Ectodermal cell (in vitro differentiated cells): ENCODE data around the gene NUMA1.

ENCODE experiments used
- H3K27ac ChIP-seq: 2 replicates; pipeline ENCODE4 v1.7.0; 2013; ENCODE audit warnings: mild to moderate bottlenecking, low read depth, low read length; ENCODE audit not compliant: insufficient read depth, poor library complexity, severe bottlenecking
- H3K27me3 ChIP-seq: 2 replicates; pipeline ENCODE4 v1.7.0; 2013; ENCODE audit warnings: mild to moderate bottlenecking, low read length; ENCODE audit not compliant: insufficient read depth, control insufficient read depth, poor library complexity, severe bottlenecking
- H3K36me3 ChIP-seq: one replicate; pipeline ENCODE4 v1.7.0; 2013; ENCODE audit warnings: low read length; ENCODE audit not compliant: control insufficient read depth, insufficient read depth
- H3K4me1 ChIP-seq: one replicate; pipeline ENCODE4 v1.7.0; 2013; ENCODE audit warnings: low read length; ENCODE audit not compliant: control insufficient read depth, insufficient read depth
- H3K4me3 ChIP-seq: 2 replicates; pipeline ENCODE4 v1.7.0; 2013; ENCODE audit warnings: low read depth, low read length, control low read depth; ENCODE audit not compliant: insufficient read depth
- H3K9me3 ChIP-seq: 2 replicates; pipeline ENCODE4 v1.7.0; 2013; ENCODE audit warnings: mild to moderate bottlenecking, low read length, moderate library complexity; ENCODE audit not compliant: control insufficient read depth
- WGBS, 2 experiments: methylation state at CpG; one replicate each; pipeline ENCODE4 v1.1.7; 2013; ENCODE audit warnings: missing lambda C conversion rate in 2 of 2; 5-methylcytosine and 5-hydroxymethylcytosine counted together

The NUMA1 gene

GRCh38 chr11:72040491-72041363 lies 39.6 kb downstream of the NUMA1 start:
- Histone ChIP-seq H3K27me3 (no peaks in the 10 kb centered on the region), H3K4me3 (peak overlapping the region; percentile 55), H3K9me3 (no peaks in the 10 kb centered on the region), H3K36me3 (peaks cover 7% of the 10 kb centered on the region), H3K27ac (peak overlapping the region; percentile 97), H3K4me1 (peaks cover 16% of the 10 kb centered on the region)
- WGBS, 2 experiments = 1 to 2% methylated on average over 18 to 23 of the region's 23 CpGs

DNA sequence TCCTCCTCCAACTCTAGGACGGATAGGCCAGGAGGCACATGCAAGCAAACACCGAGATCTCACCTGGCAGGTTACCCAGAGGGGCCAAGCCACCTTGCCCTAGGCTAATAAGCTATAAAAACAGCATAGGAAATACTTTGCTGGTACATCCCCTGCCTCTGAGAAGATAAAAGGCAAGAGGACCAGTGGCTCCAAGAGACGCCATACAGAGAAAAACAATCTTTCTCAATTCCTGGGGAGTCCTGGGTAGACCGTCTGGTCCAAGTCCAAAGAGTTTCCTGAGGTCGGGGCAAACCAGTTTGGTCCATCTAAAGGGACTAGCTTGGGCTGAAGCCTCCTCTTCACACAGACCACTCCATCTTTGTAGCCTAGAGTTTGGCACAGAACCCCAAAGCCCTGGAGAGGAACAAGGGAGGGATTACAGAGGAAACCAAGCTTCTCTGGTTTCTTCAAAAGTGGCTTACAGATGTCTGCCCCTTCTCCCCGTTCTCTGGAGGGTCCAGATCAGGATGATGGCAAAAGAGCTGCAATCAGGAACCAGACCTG lies 40.4 kb downstream of the NUMA1 start:
- H3K27me3 ChIP-seq = no peaks in the 10 kb centered on the region
- no peak overlapping the region for H3K27ac ChIP-seq
- H3K36me3 ChIP-seq = peaks cover 15% of the 10 kb centered on the region
- WGBS, 2 experiments = 66 to 67% methylated on average over 6 of the region's 6 CpGs
- H3K4me1 ChIP-seq = peaks cover 16% of the 10 kb centered on the region
- H3K4me3 ChIP-seq = peak overlapping the region; percentile 55
- H3K9me3 ChIP-seq = no peaks in the 10 kb centered on the region

GRCh38 chr11:72039031-72039855 lies 41.1 kb downstream of the NUMA1 start:
- H3K9me3 ChIP-seq = no peaks in the 10 kb centered on the region
- H3K27me3 ChIP-seq = no peaks in the 10 kb centered on the region
- H3K4me3 ChIP-seq = peak overlapping the region; percentile 55
- peaks cover 16% of the 10 kb centered on the region for H3K4me1 ChIP-seq
- H3K36me3 ChIP-seq = peaks cover 20% of the 10 kb centered on the region
- WGBS, 2 experiments = 71 to 74% methylated on average over 5 of the region's 5 CpGs
- peak overlapping the region; percentile 27 for H3K27ac ChIP-seq

- Histone ChIP-seq H3K9me3 (no peaks in the 10 kb centered on the region), H3K4me1 (peaks cover 16% of the 10 kb centered on the region), H3K4me3 (peak overlapping the region; percentile 21), H3K27ac (no peak overlapping the region), H3K36me3 (peaks cover 20% of the 10 kb centered on the region), H3K27me3 (no peaks in the 10 kb centered on the region)
- 50 to 60% methylated on average over 2 of the region's 2 CpGs for WGBS, 2 experiments
Measured at GRCh38 chr11:72038491-72038890, 41.9 kb downstream of the NUMA1 start.

DNA sequence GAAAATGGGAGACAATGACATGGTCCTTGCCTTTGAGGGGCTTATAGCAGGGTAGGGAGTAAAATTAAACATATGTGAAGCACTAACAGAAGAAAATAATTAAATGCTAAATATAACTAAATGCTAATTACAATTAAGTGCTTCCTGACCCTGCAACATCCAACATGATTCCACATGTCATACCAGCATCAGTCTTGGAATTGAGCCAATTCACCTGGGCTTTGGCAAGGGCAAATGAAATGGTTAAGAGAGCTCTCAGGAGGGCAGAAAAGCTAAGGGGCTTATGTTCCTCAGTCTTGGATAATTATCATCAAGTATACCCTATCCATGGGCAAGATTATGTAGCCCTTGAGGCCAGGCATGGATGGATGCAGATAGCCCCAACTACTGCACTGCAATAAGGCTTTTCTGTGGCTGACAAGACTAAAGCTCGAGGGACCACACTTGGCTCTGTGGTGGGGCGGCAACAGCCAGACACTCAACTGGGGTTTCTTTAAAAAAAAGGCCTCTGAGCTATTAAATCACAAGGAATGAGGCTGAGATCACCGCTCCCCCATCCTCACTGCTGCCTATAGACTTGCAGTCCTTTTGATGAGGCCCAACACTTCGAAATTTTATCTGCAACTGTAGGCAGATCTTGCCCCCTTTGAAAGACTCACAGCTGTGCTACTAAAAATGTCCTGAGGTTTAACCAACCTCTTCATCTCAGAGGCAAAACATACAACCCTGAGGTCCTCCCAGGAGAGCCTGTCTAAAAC lies 42.6 kb downstream of the NUMA1 start:
- Histone ChIP-seq H3K9me3 (no peaks in the 10 kb centered on the region), H3K27me3 (no peaks in the 10 kb centered on the region), H3K27ac (no peak overlapping the region), H3K36me3 (peaks cover 20% of the 10 kb centered on the region), H3K4me1 (peaks cover 16% of the 10 kb centered on the region), H3K4me3 (peak overlapping the region; percentile 21)
- 87 to 91% methylated on average over 4 of the region's 4 CpGs for WGBS, 2 experiments

GRCh38 chr11:72036687-72037086 lies 43.7 kb downstream of the NUMA1 start:
- Histone ChIP-seq H3K27me3 (no peaks in the 10 kb centered on the region), H3K9me3 (no peaks in the 10 kb centered on the region), H3K4me1 (peaks cover 12% of the 10 kb centered on the region), H3K36me3 (peaks cover 20% of the 10 kb centered on the region), H3K4me3 (no peak overlapping the region), H3K27ac (no peak overlapping the region)
- WGBS, 2 experiments = 83 to 89% methylated on average over 3 of the region's 3 CpGs

DNA sequence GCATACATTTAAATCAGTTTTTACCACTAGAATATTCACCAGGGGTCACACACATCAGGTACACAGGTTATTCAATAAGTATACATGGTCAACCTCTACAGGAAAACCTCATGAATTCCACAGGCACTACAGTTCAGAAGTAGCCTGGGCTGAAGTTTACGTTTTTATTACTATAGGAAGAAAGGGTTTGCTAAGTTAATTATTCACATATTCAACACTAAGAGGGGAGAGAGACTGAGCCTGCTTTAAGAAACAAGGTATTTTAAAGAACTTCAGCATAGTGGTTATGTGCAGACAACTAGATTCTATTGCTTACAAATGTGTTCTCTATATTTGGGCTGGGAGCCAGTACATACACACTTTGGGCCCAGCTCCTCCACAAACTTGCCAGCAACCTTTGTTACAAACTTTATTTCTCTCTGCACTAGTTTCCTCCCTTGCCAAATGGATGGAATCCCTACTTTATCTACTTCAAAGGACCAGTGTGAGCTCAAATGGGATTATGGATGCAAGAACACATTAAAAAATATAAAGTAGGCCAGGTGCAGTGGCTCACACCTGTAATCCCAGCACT lies 49.8 kb downstream of the NUMA1 start:
- peaks cover 28% of the 10 kb centered on the region for H3K36me3 ChIP-seq
- 100% methylated on average over 1 of the region's 1 CpG; no CpG with 5 or more reads in 1 of the 2 experiments for WGBS, 2 experiments
- H3K4me1 ChIP-seq = no peaks in the 10 kb centered on the region
- H3K27me3 ChIP-seq = no peaks in the 10 kb centered on the region
- no peak overlapping the region for H3K27ac ChIP-seq
- H3K9me3 ChIP-seq = no peaks in the 10 kb centered on the region
- H3K4me3 ChIP-seq = no peak overlapping the region

DNA sequence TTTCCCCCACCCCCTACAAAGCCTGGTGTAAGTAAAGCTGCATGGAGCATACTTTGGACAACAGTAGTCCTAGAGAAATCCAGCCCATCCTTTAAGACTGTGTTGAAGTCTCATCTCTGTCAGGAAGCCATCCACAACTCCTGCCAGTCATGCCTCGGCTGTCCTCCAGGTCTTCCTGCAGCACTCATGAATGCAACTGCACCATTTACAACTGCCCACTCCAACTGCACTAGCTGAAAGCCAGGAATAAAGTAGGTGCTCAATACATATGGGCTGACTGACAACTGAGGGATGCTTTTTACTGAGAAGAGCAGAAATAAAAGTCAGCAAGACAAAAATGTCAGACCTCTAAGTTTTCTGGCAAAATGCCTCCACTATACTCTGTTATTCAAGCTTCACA lies 54.3 kb downstream of the NUMA1 start:
- WGBS, 2 experiments = 87 to 88% methylated on average over 1 of the region's 1 CpG
- H3K4me3 ChIP-seq = no peak overlapping the region
- no peaks in the 10 kb centered on the region for H3K9me3 ChIP-seq
- H3K36me3 ChIP-seq = peaks cover 42% of the 10 kb centered on the region
- H3K4me1 ChIP-seq = no peaks in the 10 kb centered on the region
- peak overlapping the region; percentile 12 for H3K27ac ChIP-seq
- no peaks in the 10 kb centered on the region for H3K27me3 ChIP-seq

DNA sequence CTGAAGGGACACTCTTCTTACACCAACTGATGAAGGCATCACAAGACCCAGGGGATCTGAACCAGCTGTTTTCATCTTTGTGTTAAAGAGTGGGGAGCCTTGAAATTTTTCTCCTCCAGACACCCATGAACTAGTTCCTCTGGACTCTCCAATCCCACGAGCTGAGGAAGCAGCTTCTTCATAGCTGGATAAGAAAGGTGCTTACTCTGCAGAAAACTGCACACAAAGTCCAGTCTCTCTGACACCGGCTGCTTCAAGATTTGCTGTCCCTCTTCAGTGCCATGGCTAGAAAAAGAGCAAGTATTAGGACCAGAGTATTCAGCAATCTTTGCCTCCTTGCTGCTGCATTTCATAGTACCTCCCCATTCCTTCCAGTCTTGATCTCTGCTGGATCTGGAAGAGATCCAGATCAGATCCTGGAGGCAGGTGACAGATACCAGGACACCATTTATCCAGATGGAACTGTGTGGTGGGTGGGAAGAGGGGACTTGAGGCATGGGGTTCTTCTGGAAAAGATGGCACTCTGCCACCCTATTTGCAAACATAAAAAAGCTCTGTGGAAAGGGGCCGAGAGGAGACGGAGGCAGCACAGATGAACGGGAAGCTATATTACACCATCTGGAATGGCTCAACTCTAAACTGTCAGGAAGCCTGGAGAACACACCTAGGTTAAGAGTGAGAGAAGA lies 56.1 kb downstream of the NUMA1 start:
- H3K4me3 ChIP-seq = no peak overlapping the region
- H3K27me3 ChIP-seq = no peaks in the 10 kb centered on the region
- H3K36me3 ChIP-seq = peaks cover 57% of the 10 kb centered on the region
- WGBS, 2 experiments = 76% methylated on average over 5 of the region's 5 CpGs
- H3K27ac ChIP-seq = no peak overlapping the region
- H3K4me1 ChIP-seq = no peaks in the 10 kb centered on the region
- H3K9me3 ChIP-seq = no peaks in the 10 kb centered on the region
